NCI-H1048 (cell line): ENCODE results near the gene KIF1C.

Source experiments
- DNase-seq: peaks from one replicate; lab custom pipeline; 2025; lab: John Stamatoyannopoulos, UW

KIF1C gene

GRCh38 chr17:4969047-4969550, 28.7 kb upstream of the KIF1C start:
- DNase-seq, result no peak

- DNase-seq, result no peak
These were observed 28.1 kb upstream of the KIF1C start for GRCh38 chr17:4969551-4970173.

GRCh38 chr17:4970273-4970672, 27.5 kb upstream of the KIF1C start:
- DNase-seq, result no peak

- DNase-seq, result no peak
These were observed 25.9 kb upstream of the KIF1C start for GRCh38 chr17:4971826-4972225.

- DNase-seq, result no peak
These were observed 25.4 kb upstream of the KIF1C start for GRCh38 chr17:4972322-4972721.

- no peak for DNase-seq
These were observed 25.0 kb upstream of the KIF1C start for GRCh38 chr17:4972752-4973151.

- DNase-seq, result no peak
These were observed 24.3 kb upstream of the KIF1C start for GRCh38 chr17:4973256-4974114.

- DNase-seq, result no peak
These were observed 23.6 kb upstream of the KIF1C start for GRCh38 chr17:4974115-4974670.

GRCh38 chr17:4978726-4979125, 19.0 kb upstream of the KIF1C start:
- DNase-seq, result no peak

GRCh38 chr17:4980644-4981216, 17.0 kb upstream of the KIF1C start:
- DNase-seq, result peak; percentile 69

GRCh38 chr17:4982305-4982704, 15.4 kb upstream of the KIF1C start:
- DNase-seq, result no peak

- DNase-seq, result no peak
These were observed 11.3 kb upstream of the KIF1C start for GRCh38 chr17:4986403-4986802.

GRCh38 chr17:4986951-4987766, 10.6 kb upstream of the KIF1C start, which contains the start of gene CAMTA2:
Gene CAMTA2 (minus strand): TSS chr17:4987675. CDS start chr17:4986222, 1,453 bp downstream.
- DNase-seq, result peak; percentile 44

GRCh38 chr17:4987767-4988567, 9.8 kb upstream of the KIF1C start:
- no peak for DNase-seq

- DNase-seq, result no peak
These were observed 3.6 kb upstream of the KIF1C start for GRCh38 chr17:4994081-4994595.

- DNase-seq, result no peak
These were observed 429 bp downstream of the KIF1C start for GRCh38 chr17:4998027-4998731.

GRCh38 chr17:4998732-4999429, 1.1 kb downstream of the KIF1C start:
- no peak for DNase-seq

- DNase-seq, result no peak
These were observed 1.8 kb downstream of the KIF1C start for GRCh38 chr17:4999430-5000093.

GRCh38 chr17:5000237-5000639, 2.5 kb downstream of the KIF1C start:
- DNase-seq, result no peak
